HUDEP-2 (cell line): Measurements from ENCODE around the gene KCNN1.
"Not testable (repeated sequence)": the region's sequence is repeated elsewhere in the genome, so short reads cannot be mapped to it uniquely, and the experiment has no call there.

ENCODE experiments used
- DNase-seq, 76 experiments: peaks; one replicate each; lab custom pipeline; 2025; ENCODE audit not compliant: unreplicated experiment in 76 of 76; lab: John Stamatoyannopoulos, UW

KCNN1 gene

GRCh38 chr19:17966550-17967256 is at the start of gene KCNN1:
Gene KCNN1 (plus strand): TSS chr19:17967107. CDS start chr19:17973889, 6,782 bp downstream.
- no peak for DNase-seq

- not testable (repeated sequence) for DNase-seq
Observed at GRCh38 chr19:17918151-17918550, 48.8 kb upstream of the KCNN1 start.

- not testable (repeated sequence) for DNase-seq
Observed at GRCh38 chr19:17919122-17919521, 47.8 kb upstream of the KCNN1 start.

- DNase-seq = no peak
Observed at GRCh38 chr19:17920527-17920926, 46.4 kb upstream of the KCNN1 start.

- no peak for DNase-seq
Observed at GRCh38 chr19:17922138-17922537, 44.8 kb upstream of the KCNN1 start.

GRCh38 chr19:17926044-17926443 is 40.9 kb upstream of the KCNN1 start:
- DNase-seq = no peak

- no peak for DNase-seq
Observed at GRCh38 chr19:17929056-17929455, 37.9 kb upstream of the KCNN1 start.

GRCh38 chr19:17931532-17932191 is 35.2 kb upstream of the KCNN1 start:
- DNase-seq = no peak

- DNase-seq = peak in 75 of 76 experiments; percentile 52 to 99 (median 91)
Observed at GRCh38 chr19:17932485-17933338, 34.2 kb upstream of the KCNN1 start, which contains the start of gene CCDC124. Gene CCDC124 (plus strand): TSS chr19:17933015. CDS start chr19:17936421, 3,406 bp downstream.

GRCh38 chr19:17933414-17934129 is 33.3 kb upstream of the KCNN1 start:
- peak in 2 of 76 experiments; percentile 49 to 60 for DNase-seq

GRCh38 chr19:17936379-17936778 is 30.5 kb upstream of the KCNN1 start:
- DNase-seq = no peak

- DNase-seq = no peak
Observed at GRCh38 chr19:17937371-17937900, 29.5 kb upstream of the KCNN1 start.

- DNase-seq = peak in 72 of 76 experiments; percentile 23 to 89 (median 74)
Observed at GRCh38 chr19:17938092-17938845, 28.6 kb upstream of the KCNN1 start.

- DNase-seq = no peak
Observed at GRCh38 chr19:17942181-17942580, 24.7 kb upstream of the KCNN1 start.

GRCh38 chr19:17942582-17943273 is 24.2 kb upstream of the KCNN1 start:
- peak in 75 of 76 experiments; percentile 68 to 99 (median 94) for DNase-seq

GRCh38 chr19:17943274-17944221 is 23.4 kb upstream of the KCNN1 start:
- DNase-seq = peak in 9 of 76 experiments; percentile 18 to 99 (median 36)

GRCh38 chr19:17944301-17944700 is 22.6 kb upstream of the KCNN1 start:
- no peak for DNase-seq
